ENCODE results near the gene BMP6. TPM values are rescaled to one million over a fixed set of nuclear protein-coding genes. Genes with fewer than 3 reads are reported as not detected.

Gene BMP6
- total and polyA plus RNA-seq, 2 of the 8 experiments (the other 6 are each of a cell fraction or from before 2014, with no cell fraction given): 2.0 to 2.1 TPM

- no peak overlapping the region for H2BK20ac ChIP-seq (ENCODE audit: low read length)
- no peaks in the 10 kb centered on the region for H3K27me3 ChIP-seq (replicated peaks in 1 of 4; ENCODE audit: control insufficient read depth in 3 of 4, extremely low read depth in 1 of 4, insufficient read depth in 3 of 4, low read length in 3 of 4)
- H2BK15ac ChIP-seq (ENCODE audit: low read length): no peak overlapping the region
- DNase-seq (ENCODE audit: low read depth in 1 of 2, low spot score in 2 of 2) (no peak), FAIRE-seq (no peak)
- H3K23ac ChIP-seq (ENCODE audit: insufficient read length): no peak overlapping the region
- ChIA-PET POLR2A (ENCODE audit: partially characterized antibody) (no interaction called here), CTCF (ENCODE audit: partially characterized antibody) (interaction anchor here (0.6 to 1.6 kb wide), 5 partner anchors 8 to 99 kb away, joined by 3 to 4 read pairs (median 3); no protein-coding TSS in a partner anchor)
- no peak overlapping the region for H2BK5ac ChIP-seq (ENCODE audit: low read depth, low read length)
- no peak overlapping the region for H4K8ac ChIP-seq (ENCODE audit: extremely low read depth, insufficient read depth, low read length)
- no peak overlapping the region for H3K4ac ChIP-seq (replicated peaks; ENCODE audit: insufficient read length, low read depth, low read length)
- no peak overlapping the region for H2AK5ac ChIP-seq (ENCODE audit: low read depth, low read length)
- H4K91ac ChIP-seq (replicated peaks; ENCODE audit: insufficient read length, low read length): no peak overlapping the region
- H3K9me3 ChIP-seq (ENCODE audit: insufficient read depth in 2 of 2, low read depth in 1 of 2, low read length in 1 of 2): no peaks in the 10 kb centered on the region
- no peak overlapping the region for H3K56ac ChIP-seq (replicated peaks; ENCODE audit: insufficient read length, low read depth, low read length)
- 94% methylated on average over 4 of the region's 4 CpGs; no CpG with 5 or more reads in 1 of the 2 experiments for WGBS, 2 experiments (ENCODE audit: extremely low coverage in 1 of 2, insufficient coverage in 1 of 2, insufficient read length in 1 of 2, insufficient replicate concordance in 2 of 2, low coverage in 1 of 2, low lambda C conversion rate in 2 of 2, missing lambda C conversion rate in 1 of 2)
- no peak overlapping the region for H2AFZ ChIP-seq (ENCODE audit: low read length)
- no peak overlapping the region for H2BK120ac ChIP-seq (replicated peaks; ENCODE audit: low read depth, low read length)
- no peaks in the 10 kb centered on the region for H3K4me1 ChIP-seq (replicated peaks in 1 of 4; ENCODE audit: control insufficient read depth in 3 of 4, insufficient read depth in 4 of 4, low read length in 3 of 4)
- no peak overlapping the region for H3K14ac ChIP-seq (ENCODE audit: insufficient read length)
- no peak overlapping the region for H3K4me2 ChIP-seq (ENCODE audit: insufficient read depth in 1 of 2, low read depth in 2 of 2, low read length in 2 of 2)
- no peak overlapping the region for H3K4me3 ChIP-seq (ENCODE audit: extremely low read depth in 1 of 4, insufficient read depth in 2 of 4, low read depth in 3 of 4, low read length in 4 of 4)
- no peak overlapping the region for H3K9ac ChIP-seq (replicated peaks in 1 of 4; ENCODE audit: extremely low read depth in 1 of 4, low read depth in 3 of 4, low read length in 3 of 4)
- peaks cover 6 to 7% of the 10 kb centered on the region in 2 experiments for H4K20me1 ChIP-seq (replicated peaks in 1 of 2; ENCODE audit: control insufficient read depth in 1 of 2, insufficient read depth in 2 of 2, low read length in 2 of 2)
- no peak for TF ChIP-seq CHD1 (IDR thresholded peaks at IDR 0.05; ENCODE audit: low read depth, low read length)
- no peak for TF ChIP-seq MAFK (IDR thresholded peaks at IDR 0.05; ENCODE audit: low read depth, low read length)
- no peak for TF ChIP-seq CHD2 (IDR thresholded peaks at IDR 0.05; ENCODE audit: low read length)
- H3K36me3 ChIP-seq (ENCODE audit: control insufficient read depth in 2 of 4, insufficient read depth in 4 of 4, low read length in 3 of 4): peaks cover 33 to 81% (median 76%) of the 10 kb centered on the region in 4 experiments
- no peak overlapping the region for H3K27ac ChIP-seq (ENCODE audit: low read depth, low read length)
- no peak overlapping the region for H4K5ac ChIP-seq (ENCODE audit: insufficient read length, low read depth, low read length)
- no peaks in the 10 kb centered on the region for H3K23me2 ChIP-seq (ENCODE audit: low read depth, low read length)
- peaks cover 0 to under 1% of the 10 kb centered on the region in 2 experiments; a peak in 1 of 4 replicates for H3K79me2 ChIP-seq (ENCODE audit: control insufficient read depth in 1 of 2, insufficient read depth in 2 of 2, low read length in 2 of 2)
- no peak overlapping the region for H2BK12ac ChIP-seq (ENCODE audit: low read depth, low read length)
- H3K18ac ChIP-seq (ENCODE audit: extremely low read depth, low read length): no peak overlapping the region
- peaks cover 4% of the 10 kb centered on the region for H3K79me1 ChIP-seq (ENCODE audit: low read depth, low read length)
Measured at GRCh38 chr6:7899889-7900213, 174.0 kb downstream of the BMP6 start.

Measured in H1 (cell line).